ENCODE measurements around the gene PPP6R2.
A peak's percentile ranks its signal among the peaks of the same experiment; 100 is the strongest.
"Not testable (repeated sequence)": the region's sequence is repeated elsewhere in the genome, so short reads cannot be mapped to it uniquely, and the experiment has no call there.

Gene PPP6R2

GRCh38 chr22:50318698-50319411 is 24.3 kb upstream of the PPP6R2 start:
- DNase-seq: no peak

DNA sequence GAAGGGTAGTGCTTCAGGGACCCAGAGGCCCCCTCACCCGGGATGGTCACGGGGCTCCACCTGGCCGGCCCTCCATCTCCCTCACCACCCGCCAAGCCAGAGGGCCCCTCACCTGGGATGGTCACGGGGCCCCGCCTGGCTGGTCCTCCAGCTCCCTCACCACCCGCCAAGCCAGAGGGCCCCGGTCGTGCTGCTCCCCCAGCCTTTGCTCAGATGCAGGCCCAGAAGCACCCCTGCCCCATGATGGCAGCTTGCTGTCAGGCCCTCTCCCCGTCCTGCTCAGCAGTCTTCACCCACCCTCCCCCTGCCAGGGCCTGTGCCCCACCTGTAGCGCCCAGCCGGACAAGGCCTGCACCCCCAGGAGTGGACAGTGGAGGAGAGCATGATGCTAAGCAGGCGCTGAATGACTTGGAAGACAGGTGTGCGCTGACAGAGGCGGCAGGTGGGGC is 23.6 kb upstream of the PPP6R2 start:
- no peak for DNase-seq

DNA sequence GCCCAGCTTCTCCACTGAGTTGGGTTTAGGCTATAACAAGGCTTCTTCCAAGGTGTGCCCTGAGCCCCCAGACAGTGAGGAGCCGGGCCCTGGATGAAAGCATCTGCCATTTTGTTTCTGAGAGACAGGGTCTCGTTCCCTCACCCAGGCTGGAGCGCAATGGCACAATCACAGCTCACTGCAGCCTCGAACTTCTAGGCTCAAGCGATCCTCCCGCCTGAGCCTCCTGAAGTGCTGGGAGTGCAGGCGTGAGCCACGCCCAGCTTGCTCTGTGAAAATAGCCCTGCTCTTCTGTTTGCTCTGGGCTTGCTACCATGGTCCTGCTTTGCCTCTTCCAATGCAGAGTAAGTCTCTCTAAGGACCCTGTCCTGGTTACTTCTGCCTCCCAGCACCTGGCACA is 23.0 kb upstream of the PPP6R2 start:
- DNase-seq: no peak

- no peak for DNase-seq
Measured at GRCh38 chr22:50320671-50321325, 22.3 kb upstream of the PPP6R2 start.

GRCh38 chr22:50322382-50323104 is 20.6 kb upstream of the PPP6R2 start:
- DNase-seq: not testable (repeated sequence)

GRCh38 chr22:50323900-50324299 is 19.2 kb upstream of the PPP6R2 start:
- DNase-seq: no peak

DNA sequence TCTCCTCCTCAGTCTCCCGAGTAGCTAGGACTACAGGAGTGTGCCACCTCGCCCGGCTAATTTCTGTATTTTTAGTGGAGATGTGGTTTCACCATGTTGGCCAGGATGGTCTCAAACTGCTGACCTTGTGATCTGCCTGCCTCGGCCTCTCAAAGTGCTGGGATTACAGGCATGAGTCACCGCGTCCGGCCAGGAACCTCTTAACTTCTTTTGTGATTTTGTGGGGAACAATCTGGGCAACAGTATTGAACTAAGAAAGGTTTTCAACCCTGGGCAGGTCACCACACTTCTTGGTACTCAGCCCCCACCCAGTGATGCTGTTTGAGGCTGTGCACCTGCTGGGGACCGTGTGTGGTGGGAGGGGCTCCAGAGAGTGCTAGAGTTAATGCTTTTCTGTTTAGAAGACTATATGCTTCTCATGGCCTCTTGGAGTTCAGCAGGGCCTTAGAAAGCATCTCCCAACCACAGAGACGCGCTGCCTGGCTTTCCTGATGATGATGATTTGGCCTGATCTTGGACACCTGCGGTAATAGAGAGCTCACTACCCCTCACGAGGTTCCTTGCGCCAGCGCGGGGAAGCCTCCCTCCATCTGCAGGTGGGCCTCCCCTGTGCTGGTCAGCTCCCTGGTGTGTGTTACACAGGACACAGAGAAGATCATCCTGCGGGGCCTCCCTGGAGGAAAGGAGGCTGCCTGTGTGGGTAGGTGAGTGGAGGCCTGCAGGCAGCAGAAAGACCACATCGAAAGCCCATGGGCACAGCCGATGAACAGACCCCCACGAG is 17.5 kb upstream of the PPP6R2 start:
- no peak for DNase-seq

- no peak for DNase-seq
Measured at GRCh38 chr22:50326225-50326955, 16.7 kb upstream of the PPP6R2 start.

GRCh38 chr22:50326956-50327710 is 16.0 kb upstream of the PPP6R2 start, which contains the start of gene DENND6B:
Gene DENND6B (minus strand): TSS chr22:50327012. CDS start chr22:50326988, 24 bp downstream.
- peak; percentile 57 for DNase-seq

DNA sequence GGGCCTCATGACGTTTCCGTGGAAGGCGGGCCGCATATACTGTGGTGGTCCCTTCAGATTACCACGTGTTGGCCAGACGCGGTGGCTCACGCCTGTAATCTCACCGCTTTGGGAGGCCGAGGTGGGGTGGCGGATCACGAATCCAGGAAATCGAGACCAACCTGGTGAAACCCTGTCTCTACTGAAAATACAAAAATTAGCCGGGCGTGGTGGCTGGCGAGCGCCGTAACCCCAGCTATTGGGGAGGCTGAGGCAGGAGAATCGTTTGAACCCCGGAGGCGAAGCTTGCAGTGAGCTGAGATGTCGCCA is 15.5 kb upstream of the PPP6R2 start:
- DNase-seq: no peak

GRCh38 chr22:50329236-50329635 is 13.9 kb upstream of the PPP6R2 start:
- DNase-seq: no peak

GRCh38 chr22:50334433-50334832 is 8.7 kb upstream of the PPP6R2 start:
- not testable (repeated sequence) for DNase-seq

GRCh38 chr22:50337262-50338041 is 5.7 kb upstream of the PPP6R2 start:
- DNase-seq: no peak

- DNase-seq: no peak
Measured at GRCh38 chr22:50338042-50338573, 5.0 kb upstream of the PPP6R2 start.

DNA sequence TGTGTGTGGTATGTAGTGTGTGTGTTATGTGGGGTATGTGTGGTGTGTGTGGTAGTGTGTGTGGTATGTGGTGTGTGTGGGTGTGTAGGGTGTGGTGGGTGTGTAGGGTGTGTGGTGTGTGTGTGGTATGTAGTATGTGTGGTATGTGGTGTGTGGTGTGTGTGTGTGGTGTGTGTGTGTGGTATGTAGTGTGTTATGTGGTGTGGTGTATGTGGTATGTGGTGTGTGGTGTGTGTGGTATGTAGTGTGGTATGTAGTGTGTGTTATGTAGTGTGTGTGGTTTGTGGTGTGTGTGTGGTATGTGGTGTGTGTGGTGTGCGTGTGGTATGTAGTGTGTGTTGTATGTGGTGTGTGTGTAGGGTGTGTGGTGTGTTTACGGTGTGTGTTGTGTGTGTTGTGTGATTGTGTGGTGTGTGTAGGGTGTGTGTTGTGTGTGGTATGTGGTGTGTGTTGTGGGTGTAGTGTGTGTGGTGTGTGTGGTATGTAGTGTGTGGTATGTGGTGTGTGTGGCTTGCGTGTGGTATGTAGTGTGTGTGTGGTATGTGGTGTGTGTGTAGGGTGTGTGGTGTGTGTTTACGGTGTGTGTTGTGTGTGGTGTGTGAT is 4.2 kb upstream of the PPP6R2 start:
- no peak for DNase-seq

DNA sequence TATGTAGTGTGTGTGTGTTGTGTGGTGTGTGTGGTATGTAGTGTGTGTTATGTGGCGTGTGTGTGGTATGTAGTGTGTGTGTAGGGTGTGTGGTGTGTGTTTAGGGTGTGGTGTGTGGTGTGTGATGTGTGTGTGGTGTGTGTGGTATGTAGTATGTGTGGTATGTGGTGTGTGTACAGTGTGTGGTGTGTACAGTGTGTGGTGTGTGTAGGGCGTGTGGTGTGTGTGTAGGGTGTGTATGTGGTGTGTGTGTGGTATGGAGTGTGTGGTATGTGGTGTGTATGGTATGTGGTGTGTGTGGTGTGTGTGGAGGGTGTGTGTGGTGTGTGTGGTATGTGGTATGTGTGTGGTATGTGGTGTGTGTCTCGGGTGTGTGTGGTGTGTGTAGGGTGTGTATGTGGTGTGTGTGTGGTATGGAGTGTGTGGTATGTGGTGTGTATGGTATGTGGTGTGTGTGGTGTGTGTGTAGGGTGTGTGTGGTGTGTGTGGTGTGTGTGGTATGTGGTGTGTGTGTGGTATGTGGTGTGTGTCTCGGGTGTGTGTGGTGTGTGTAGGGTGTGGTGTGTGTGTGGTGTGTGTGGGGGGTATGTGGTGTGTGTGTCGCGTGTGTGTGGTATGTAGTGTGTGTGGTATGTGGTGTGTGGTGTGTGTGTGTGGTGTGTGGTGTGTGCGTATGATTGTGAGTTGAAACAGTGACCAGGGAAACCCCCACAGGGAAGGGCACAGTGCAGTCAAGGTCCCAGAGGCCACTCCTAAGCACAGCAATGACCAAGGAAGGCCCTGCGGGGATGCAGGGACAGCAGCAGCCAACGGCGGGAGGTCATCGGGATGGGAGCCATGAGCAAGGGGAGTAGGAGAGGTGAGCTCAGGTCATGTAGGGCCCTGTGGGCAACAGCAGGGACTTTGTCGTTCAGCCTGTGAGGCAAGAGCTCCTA is 2.9 kb upstream of the PPP6R2 start:
- DNase-seq: no peak

- peak; percentile 57 for DNase-seq
Measured at GRCh38 chr22:50341977-50342650, 1.0 kb upstream of the PPP6R2 start.

- no peak for DNase-seq
Measured at GRCh38 chr22:50343541-50343935, 411 bp downstream of the PPP6R2 start.
